ENCODE measurements around the gene FNDC3B. TPM values are rescaled to one million over a fixed set of nuclear protein-coding genes. Genes with fewer than 3 reads are reported as not detected.

FNDC3B gene
- total RNA-seq, 1 experiment from 2014 or later = 173 TPM

DNA sequence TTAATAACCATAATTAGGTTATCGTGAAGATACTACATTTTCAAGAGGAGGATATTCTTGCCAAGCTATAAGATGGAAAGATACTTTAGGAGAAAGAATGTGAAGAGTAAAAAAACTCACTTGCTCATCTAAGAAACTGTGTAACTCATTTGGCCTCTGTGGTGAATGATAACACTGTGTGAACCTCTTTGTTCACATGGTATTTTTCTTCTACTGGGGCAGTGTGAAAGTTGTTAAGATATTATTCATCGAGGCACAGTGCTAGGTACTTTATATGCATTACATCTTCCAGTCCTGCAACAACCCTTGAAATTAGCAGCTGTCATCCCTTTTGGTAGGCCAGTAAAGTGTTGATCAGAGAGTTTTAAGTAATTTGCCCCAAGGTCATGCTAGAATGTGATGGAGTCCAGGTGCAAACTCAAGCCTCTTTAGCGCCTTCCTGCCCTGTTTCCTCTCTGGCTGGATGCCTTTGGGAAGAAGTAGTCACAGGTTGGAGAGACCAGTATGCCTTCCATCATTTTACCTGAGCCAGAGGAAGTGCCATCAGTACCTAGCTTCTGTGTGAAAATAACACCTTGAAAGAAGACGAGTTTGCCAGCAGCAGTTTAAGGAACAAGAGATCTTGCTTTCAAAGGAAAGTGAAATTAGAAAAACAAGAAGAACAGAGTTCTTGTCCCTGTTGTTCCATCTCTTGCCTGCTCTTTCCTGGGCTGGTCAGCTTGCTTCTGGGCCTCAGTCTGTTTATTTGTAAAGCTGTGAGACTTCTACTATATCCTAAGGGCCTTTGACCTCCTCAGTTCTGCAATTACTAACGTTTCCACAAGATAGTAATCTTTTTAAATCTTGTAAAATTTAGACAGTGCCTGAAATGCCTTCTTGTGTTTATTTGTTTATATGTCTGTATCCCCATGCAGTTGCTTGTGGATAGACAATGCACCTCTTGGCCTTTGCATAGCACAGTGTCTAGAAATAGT is 179.3 kb downstream of the FNDC3B start:
- ChIA-PET POLR2A (interaction anchor here (0.6 kb wide), 2 partner anchors 13 to 178 kb away, joined by 3 to 8 read pairs; no protein-coding TSS in a partner anchor), CTCF (no interaction called here)
- H3K27me3 ChIP-seq (ENCODE audit: control insufficient read depth, insufficient read depth, low read length) = no peaks in the 10 kb centered on the region
- peaks cover 92% of the 10 kb centered on the region for H3K4me1 ChIP-seq (ENCODE audit: control insufficient read depth, insufficient read depth, low read length)
- no peaks in the 10 kb centered on the region for H3K9me3 ChIP-seq (ENCODE audit: control insufficient read depth, insufficient read depth, low read depth, low read length)
- ATAC-seq (peak; percentile 87), DNase-seq (ENCODE audit: low read depth, low spot score) (no peak)
- TF ChIP-seq TCF7L2 (IDR thresholded peaks at IDR 0.05; ENCODE audit: low read depth, low read length) (peak; percentile 62), SIN3A (IDR thresholded peaks at IDR 0.05; ENCODE audit: borderline replicate concordance, insufficient read depth, low read depth, low read length) (0 out of 2 replicates have a peak, but pooled peaks have one; percentile 40), POLR2AphosphoS5 (IDR thresholded peaks at IDR 0.05; ENCODE audit: low read depth, low read length) (peak; percentile 74)
- TF ChIP-seq, protein P1, sequence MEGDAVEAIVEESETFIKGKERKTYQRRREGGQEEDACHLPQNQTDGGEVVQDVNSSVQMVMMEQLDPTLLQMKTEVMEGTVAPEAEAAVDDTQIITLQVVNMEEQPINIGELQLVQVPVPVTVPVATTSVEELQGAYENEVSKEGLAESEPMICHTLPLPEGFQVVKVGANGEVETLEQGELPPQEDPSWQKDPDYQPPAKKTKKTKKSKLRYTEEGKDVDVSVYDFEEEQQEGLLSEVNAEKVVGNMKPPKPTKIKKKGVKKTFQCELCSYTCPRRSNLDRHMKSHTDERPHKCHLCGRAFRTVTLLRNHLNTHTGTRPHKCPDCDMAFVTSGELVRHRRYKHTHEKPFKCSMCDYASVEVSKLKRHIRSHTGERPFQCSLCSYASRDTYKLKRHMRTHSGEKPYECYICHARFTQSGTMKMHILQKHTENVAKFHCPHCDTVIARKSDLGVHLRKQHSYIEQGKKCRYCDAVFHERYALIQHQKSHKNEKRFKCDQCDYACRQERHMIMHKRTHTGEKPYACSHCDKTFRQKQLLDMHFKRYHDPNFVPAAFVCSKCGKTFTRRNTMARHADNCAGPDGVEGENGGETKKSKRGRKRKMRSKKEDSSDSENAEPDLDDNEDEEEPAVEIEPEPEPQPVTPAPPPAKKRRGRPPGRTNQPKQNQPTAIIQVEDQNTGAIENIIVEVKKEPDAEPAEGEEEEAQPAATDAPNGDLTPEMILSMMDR (IDR thresholded peaks at IDR 0.05) = no peak
- TF ChIP-seq, protein P2, sequence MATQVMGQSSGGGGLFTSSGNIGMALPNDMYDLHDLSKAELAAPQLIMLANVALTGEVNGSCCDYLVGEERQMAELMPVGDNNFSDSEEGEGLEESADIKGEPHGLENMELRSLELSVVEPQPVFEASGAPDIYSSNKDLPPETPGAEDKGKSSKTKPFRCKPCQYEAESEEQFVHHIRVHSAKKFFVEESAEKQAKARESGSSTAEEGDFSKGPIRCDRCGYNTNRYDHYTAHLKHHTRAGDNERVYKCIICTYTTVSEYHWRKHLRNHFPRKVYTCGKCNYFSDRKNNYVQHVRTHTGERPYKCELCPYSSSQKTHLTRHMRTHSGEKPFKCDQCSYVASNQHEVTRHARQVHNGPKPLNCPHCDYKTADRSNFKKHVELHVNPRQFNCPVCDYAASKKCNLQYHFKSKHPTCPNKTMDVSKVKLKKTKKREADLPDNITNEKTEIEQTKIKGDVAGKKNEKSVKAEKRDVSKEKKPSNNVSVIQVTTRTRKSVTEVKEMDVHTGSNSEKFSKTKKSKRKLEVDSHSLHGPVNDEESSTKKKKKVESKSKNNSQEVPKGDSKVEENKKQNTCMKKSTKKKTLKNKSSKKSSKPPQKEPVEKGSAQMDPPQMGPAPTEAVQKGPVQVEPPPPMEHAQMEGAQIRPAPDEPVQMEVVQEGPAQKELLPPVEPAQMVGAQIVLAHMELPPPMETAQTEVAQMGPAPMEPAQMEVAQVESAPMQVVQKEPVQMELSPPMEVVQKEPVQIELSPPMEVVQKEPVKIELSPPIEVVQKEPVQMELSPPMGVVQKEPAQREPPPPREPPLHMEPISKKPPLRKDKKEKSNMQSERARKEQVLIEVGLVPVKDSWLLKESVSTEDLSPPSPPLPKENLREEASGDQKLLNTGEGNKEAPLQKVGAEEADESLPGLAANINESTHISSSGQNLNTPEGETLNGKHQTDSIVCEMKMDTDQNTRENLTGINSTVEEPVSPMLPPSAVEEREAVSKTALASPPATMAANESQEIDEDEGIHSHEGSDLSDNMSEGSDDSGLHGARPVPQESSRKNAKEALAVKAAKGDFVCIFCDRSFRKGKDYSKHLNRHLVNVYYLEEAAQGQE (IDR thresholded peaks at IDR 0.05; ENCODE audit: insufficient read depth in 1 of 2, low read depth in 2 of 2, low read length in 1 of 2) = no peak
- H3K4me3 ChIP-seq (ENCODE audit: low read depth in 2 of 2, low read length in 2 of 2) = no peak overlapping the region
- in situ Hi-C loops (cut with HindIII; ENCODE audit: low pct_unique_long_range_greater_than_20kb, low sequenced_read_pairs) (no loop called here), intact Hi-C loops (cut with micrococcal nuclease; ENCODE audit: unreplicated experiment) (no loop called here)
- H3K27ac ChIP-seq (ENCODE audit: low read length) = peak overlapping the region; percentile 83
- H3K36me3 ChIP-seq (ENCODE audit: control insufficient read depth, insufficient read depth, low read length) = no peaks in the 10 kb centered on the region
- BruUV-seq (replicated peaks) = no TSS peak

- no TSS peak for BruUV-seq (replicated peaks)
- no peak for DNase-seq (ENCODE audit: low read depth, low spot score)
- intact Hi-C loops (cut with micrococcal nuclease; ENCODE audit: unreplicated experiment) (no loop called here), in situ Hi-C loops (cut with HindIII; ENCODE audit: low pct_unique_long_range_greater_than_20kb, low sequenced_read_pairs) (no loop called here)
- Histone ChIP-seq H3K27me3 (ENCODE audit: control insufficient read depth, insufficient read depth, low read length) (no peaks in the 10 kb centered on the region), H3K36me3 (ENCODE audit: control insufficient read depth, insufficient read depth, low read length) (no peaks in the 10 kb centered on the region), H3K27ac (ENCODE audit: low read length) (peak overlapping the region; percentile 76), H3K4me3 (ENCODE audit: low read depth in 2 of 2, low read length in 2 of 2) (no peak overlapping the region), H3K4me1 (ENCODE audit: control insufficient read depth, insufficient read depth, low read length) (peaks cover 92% of the 10 kb centered on the region), H3K9me3 (ENCODE audit: control insufficient read depth, insufficient read depth, low read depth, low read length) (no peaks in the 10 kb centered on the region)
- no peak for ATAC-seq
- CTCF ChIA-PET = no interaction called here
- TF ChIP-seq POLR2AphosphoS5 (IDR thresholded peaks at IDR 0.05; ENCODE audit: low read depth, low read length) = no peak
- TF ChIP-seq SIN3A (IDR thresholded peaks at IDR 0.05; ENCODE audit: borderline replicate concordance, insufficient read depth, low read depth, low read length) = no peak
- no peak for TF ChIP-seq TCF7L2 (IDR thresholded peaks at IDR 0.05; ENCODE audit: low read depth, low read length)
- TF ChIP-seq, protein P2 (IDR thresholded peaks at IDR 0.05; ENCODE audit: insufficient read depth in 1 of 2, low read depth in 2 of 2, low read length in 1 of 2) = no peak
- TF ChIP-seq, protein P1 (IDR thresholded peaks at IDR 0.05) = no peak
- POLR2A ChIA-PET = no interaction called here
Observed at GRCh38 chr3:172219750-172220149, 180.4 kb downstream of the FNDC3B start.
